Choroid plexus epithelial cell (primary cell): ENCODE measurements around the gene ZFP82.

ENCODE experiments used
- DNase-seq: peaks from one replicate; pipeline ENCODE4 v3.0.0-alpha.2; 2010; ENCODE audit warnings: low read depth
- H3K4me3 ChIP-seq: 2 replicates; pipeline ENCODE4 v1.5.1; 2011; ENCODE audit warnings: low read depth, mild to moderate bottlenecking, control low read depth, low read length, moderate library complexity
- TF ChIP-seq, protein P1 (sequence below): conservative IDR thresholded peaks from 2 replicates; pipeline ENCODE4 v1.5.1; 2011; ENCODE audit warnings: low read depth, mild to moderate bottlenecking, control low read depth, inconsistent platforms, low read length, moderate library complexity

The ZFP82 gene

DNA sequence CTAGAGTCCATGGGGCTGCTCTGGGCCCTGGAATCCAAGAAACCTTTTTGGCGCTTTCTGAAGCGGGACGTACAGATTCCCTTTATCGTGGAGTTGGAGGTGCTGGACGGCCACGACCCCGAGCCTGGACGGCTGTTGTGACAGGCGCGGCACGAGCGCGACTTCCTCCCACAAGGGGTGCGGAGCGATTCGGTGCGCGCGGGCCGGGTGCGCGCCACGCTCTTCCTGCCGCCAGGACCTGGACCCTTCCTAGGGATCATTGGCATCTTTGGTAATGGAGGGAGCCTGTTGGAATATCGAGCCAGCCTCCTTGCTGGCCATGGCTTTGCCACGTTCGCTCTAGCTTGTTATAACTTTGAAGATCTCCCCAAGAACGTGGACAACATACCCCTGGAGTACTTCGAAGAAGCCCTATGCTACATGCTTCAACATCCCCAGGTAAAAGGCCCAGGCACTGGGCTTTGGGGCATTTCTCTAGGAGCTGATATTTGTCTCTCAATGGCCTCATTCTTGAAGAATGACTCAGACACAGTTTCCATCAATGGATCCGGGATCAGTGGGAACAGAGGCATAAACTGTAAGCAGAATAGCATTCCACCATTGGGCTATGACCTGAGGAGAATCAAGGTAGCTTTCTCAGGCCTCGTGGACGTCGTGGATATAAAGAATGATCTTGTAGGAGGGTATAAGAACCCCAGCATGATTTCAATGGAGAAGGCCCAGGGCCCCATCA lies 3.5 kb upstream of the ZFP82 start:
- TF ChIP-seq, protein P1, sequence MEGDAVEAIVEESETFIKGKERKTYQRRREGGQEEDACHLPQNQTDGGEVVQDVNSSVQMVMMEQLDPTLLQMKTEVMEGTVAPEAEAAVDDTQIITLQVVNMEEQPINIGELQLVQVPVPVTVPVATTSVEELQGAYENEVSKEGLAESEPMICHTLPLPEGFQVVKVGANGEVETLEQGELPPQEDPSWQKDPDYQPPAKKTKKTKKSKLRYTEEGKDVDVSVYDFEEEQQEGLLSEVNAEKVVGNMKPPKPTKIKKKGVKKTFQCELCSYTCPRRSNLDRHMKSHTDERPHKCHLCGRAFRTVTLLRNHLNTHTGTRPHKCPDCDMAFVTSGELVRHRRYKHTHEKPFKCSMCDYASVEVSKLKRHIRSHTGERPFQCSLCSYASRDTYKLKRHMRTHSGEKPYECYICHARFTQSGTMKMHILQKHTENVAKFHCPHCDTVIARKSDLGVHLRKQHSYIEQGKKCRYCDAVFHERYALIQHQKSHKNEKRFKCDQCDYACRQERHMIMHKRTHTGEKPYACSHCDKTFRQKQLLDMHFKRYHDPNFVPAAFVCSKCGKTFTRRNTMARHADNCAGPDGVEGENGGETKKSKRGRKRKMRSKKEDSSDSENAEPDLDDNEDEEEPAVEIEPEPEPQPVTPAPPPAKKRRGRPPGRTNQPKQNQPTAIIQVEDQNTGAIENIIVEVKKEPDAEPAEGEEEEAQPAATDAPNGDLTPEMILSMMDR, result no peak
- no peak for DNase-seq
- H3K4me3 ChIP-seq, result peak overlapping the region; percentile 58

DNA sequence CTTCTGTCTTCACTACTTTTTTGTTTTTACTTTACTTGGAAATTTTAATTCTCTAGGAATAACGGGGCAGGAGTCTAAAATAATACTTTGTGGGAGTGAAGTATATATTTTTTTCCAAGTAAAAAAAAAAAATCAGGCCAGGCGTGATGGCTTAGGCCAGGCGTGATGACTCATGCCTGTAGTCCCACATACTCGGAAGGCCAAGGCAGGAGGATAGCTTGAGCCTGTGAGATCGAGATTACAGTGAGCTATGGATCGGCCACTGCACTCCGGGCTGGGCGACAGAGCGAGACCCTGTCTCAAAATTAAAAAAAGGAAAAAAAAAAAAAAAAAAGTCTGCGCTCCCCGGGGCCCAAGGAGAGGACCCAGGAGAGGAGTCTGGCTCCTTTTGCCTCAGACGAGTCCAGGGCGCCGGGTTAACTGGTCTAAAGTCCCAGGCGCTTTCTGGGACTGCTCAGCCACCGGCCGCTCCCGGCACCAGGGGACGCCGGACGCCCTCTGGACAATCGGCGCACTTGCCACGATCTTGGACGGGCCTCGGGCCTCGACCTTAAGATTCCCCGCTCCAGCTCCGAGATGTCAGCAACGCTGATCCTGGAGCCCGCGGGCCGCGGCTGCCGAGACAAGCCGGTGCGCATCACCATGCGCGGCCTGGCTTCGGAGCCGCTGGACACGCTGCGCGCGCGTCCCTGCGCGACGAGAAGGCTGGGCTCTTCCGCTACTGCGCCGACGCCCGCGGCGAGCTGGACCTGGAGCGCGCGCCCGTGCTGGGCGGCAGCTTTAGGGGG lies 2.7 kb upstream of the ZFP82 start:
- peak overlapping the region; percentile 58 for H3K4me3 ChIP-seq
- TF ChIP-seq, protein P1, result no peak
- peak; percentile 57 for DNase-seq

DNA sequence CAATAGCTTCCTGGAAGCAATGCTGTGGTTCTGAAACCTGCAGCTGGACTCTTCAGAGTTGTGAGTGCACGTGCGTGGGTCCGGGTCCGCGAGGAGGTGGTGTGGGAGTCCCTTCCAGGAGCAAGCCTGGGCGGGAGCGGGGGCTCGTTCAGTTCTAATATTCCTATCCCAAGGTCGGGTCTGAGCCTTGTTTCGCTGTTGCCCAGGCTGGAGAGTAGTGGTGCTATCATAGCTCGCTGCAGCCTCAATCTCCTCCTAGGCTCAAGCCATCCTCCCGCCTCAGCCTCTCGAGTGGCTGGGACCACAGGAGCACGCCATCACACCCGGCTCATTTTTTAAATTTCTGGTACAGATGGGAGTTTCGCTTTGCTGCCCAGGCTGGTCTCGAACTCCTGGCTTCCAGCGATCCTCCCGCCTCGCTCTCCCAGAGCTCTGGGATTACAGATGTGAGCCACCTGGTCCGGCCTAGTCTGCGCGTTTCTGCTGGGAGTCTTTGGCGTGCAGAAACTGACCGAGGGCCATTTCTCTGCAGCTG lies 625 bp downstream of the ZFP82 start:
- TF ChIP-seq, protein P1, result no peak
- DNase-seq, result no peak
- peak overlapping the region; percentile 82 for H3K4me3 ChIP-seq

DNA sequence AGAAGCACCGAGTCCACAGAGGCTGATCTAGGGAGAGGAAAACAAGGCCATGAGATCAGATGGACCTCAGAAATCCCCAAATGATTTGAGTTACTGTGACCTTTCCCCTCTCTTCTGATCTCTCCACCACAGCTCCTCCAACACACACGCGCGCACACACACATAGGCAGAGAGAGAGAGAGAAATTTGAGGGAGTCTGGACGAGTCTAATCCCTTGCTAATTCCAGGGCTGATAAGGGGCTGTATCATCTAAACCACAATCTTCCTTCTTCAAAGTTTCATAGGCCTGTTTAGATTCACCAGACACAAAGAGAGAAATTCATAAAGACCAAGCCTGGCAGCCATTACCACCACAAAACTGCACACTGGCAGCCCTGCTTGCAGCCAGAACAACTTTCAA lies 8.6 kb downstream of the ZFP82 start:
- no peak overlapping the region for H3K4me3 ChIP-seq
- DNase-seq, result no peak

DNA sequence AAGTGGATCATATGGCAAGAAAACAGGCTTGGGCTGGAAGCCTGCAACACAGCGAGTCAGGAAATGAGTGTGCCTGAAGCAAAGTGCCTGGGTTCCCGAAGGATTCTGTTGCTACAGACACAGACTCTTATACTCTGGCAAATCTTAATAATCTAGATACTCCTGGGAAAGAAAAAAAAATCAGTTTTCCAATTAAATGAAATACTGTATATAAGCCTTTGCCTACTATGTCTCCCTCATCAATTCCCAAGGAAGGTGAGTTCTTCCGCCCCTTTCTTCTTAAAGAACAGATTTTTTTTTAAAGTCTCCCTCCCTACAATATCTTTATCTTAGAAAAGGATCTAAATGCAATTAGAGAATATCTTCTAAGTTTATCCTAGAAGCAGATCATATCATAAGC lies 10.3 kb downstream of the ZFP82 start:
- H3K4me3 ChIP-seq, result no peak overlapping the region
- no peak for DNase-seq
- TF ChIP-seq, protein P1, result no peak

More for the DNA sequence above, 8.6 kb downstream of the ZFP82 start:
- TF ChIP-seq, protein P1, result no peak

DNA sequence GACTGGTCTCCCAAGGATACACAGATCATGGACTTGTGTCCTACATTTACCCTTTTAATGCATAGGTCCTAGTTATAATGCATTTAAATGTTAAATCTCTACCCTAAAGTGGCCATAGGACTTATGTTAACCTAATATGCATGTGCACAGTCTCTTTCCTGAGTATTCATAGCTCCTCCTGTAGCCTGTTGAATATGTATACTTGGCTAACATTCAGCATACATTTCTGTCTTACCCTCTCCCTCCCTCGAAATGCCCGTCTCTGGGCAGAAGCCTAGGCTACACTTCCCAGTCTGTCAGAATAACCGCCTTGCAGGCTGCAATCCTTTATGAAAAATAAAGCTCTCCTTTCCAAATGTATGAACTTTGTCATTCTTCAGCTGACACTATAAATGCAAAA lies 13.9 kb downstream of the ZFP82 start:
- no peak overlapping the region for H3K4me3 ChIP-seq
- TF ChIP-seq, protein P1, result no peak
- DNase-seq, result no peak

DNA sequence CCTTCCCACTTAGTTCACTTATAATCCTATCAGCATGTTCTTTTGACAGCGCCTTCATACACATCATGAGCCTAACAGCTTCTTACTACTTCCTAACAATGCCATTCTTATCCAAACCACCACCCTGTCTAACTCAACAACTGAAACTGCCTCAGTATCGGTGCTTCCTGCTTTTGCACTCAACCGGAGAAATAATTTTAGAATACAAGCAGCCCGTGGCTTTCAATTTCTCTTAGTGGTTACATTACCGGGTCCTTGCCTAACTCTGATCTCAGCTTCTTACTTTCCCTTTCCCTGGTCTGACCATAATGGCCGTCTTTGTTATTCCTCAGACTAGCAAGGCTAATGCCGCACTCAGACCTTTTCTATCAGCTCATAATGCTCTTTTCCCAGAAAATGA lies 17.0 kb downstream of the ZFP82 start:
- no peak overlapping the region for H3K4me3 ChIP-seq
- TF ChIP-seq, protein P1, result no peak
- no peak for DNase-seq
